K562 (cell line): ENCODE measurements around the gene EFNA2. TPM values are rescaled to one million over a fixed set of nuclear protein-coding genes. Genes with fewer than 3 reads are reported as not detected.
A peak's percentile ranks its signal among the peaks of the same experiment; 100 is the strongest.

Source experiments
- BRF2 ChIP-seq: IDR thresholded peaks from 3 replicates; pipeline ENCODE4 v1.6.1; 2011; ENCODE audit warnings: borderline replicate concordance, mild to moderate bottlenecking; ENCODE audit not compliant: insufficient read length, insufficient read depth
- CHD1 ChIP-seq: fragments of 200-600 bp; sonication (generic); IDR thresholded peaks from one replicate; pipeline ENCODE4 v1.6.1; 2012; ENCODE audit warnings: mild to moderate bottlenecking, moderate library complexity, low read length, inconsistent platforms
- FOXP4 ChIP-seq: sonication (generic); formaldehyde crosslinking; IDR thresholded peaks from 2 replicates; pipeline ENCODE4 v1.8.0; 2022; ENCODE audit warnings: mild to moderate bottlenecking, missing genetic modification reagents, borderline replicate concordance
- FUS ChIP-seq: fragments of 200-400 bp; formaldehyde crosslinking; optimal IDR thresholded peaks from 2 replicates; pipeline ENCODE3; 2017; ENCODE audit warnings: low read depth, low read length
- HEY1 ChIP-seq: fragments of 250-450 bp; sonication (Bioruptor Pico); IDR thresholded peaks from 2 replicates; pipeline ENCODE4 v1.5.0; 2020; ENCODE audit warnings: mild to moderate bottlenecking, moderate library complexity, borderline replicate concordance
- NR2C1 ChIP-seq, 2 experiments: fragments of 450-650 bp; IDR thresholded peaks; 2 replicates each; pipeline ENCODE4 v1.6.1; 2017; ENCODE audit warnings: mild to moderate bottlenecking in 2 of 2, antibody characterized with exemption in 1 of 2, inconsistent platforms in 1 of 2, missing compliant biosample characterization in 1 of 2, missing genetic modification characterization in 1 of 2
- PKNOX1 ChIP-seq: fragments of 450-650 bp; IDR thresholded peaks from 2 replicates; pipeline ENCODE4 v1.6.1; 2016
- PRMT5 ChIP-seq: sonication (generic); formaldehyde crosslinking; IDR thresholded peaks from 2 replicates; pipeline ENCODE4 v1.5.0; 2020; ENCODE audit warnings: missing genetic modification reagents
- SETDB1 ChIP-seq: IDR thresholded peaks from one replicate; pipeline ENCODE4 v1.6.1; 2012; ENCODE audit warnings: low read length, control low read depth, inconsistent platforms
- SIN3B ChIP-seq: fragments of 450-650 bp; IDR thresholded peaks from 2 replicates; pipeline ENCODE4 v1.6.1; 2017; ENCODE audit warnings: low read depth, mild to moderate bottlenecking, moderate library complexity
- SUPT5H ChIP-seq: fragments of 450-650 bp; IDR thresholded peaks from 2 replicates; pipeline ENCODE4 v1.6.1; 2016
- TFE3 ChIP-seq: fragments of 450-650 bp; formaldehyde crosslinking; IDR thresholded peaks from 2 replicates; pipeline ENCODE4 v1.4.0; 2020; ENCODE audit warnings: mild to moderate bottlenecking, mixed read lengths
- THRA ChIP-seq: fragments of 450-650 bp; IDR thresholded peaks from 2 replicates; pipeline ENCODE4 v1.6.1; 2017; ENCODE audit warnings: mild to moderate bottlenecking, moderate library complexity
- ZBTB2 ChIP-seq: fragments of 450-650 bp; IDR thresholded peaks from 2 replicates; pipeline ENCODE4 v1.6.1; 2016; ENCODE audit warnings: antibody characterized with exemption
- ZNF449 ChIP-seq: fragments of 250-450 bp; sonication (Bioruptor Pico); IDR thresholded peaks from 2 replicates; pipeline ENCODE4 v1.8.0; 2022; ENCODE audit warnings: moderate library complexity, mild to moderate bottlenecking, inconsistent platforms
- ZNF740 ChIP-seq, 3 experiments: fragments of 200-800 bp in 1 of 3; sonication (Bioruptor generic) in 1 of 3; sonication (generic) in 1 of 3; formaldehyde crosslinking in 1 of 3; IDR thresholded peaks; 2 replicates each; pipeline versions ENCODE4 v1.6.1 to v1.8.0; 2016 to 2022; ENCODE audit warnings: mild to moderate bottlenecking in 2 of 3, missing compliant biosample characterization in 2 of 3, missing genetic modification characterization in 2 of 3, missing genetic modification reagents in 1 of 3
- polyA plus RNA-seq, 8 experiments: library from polyadenylated mRNA; depleted of rRNA in 4 of 8; stranded (reverse) in 5 of 8; unstranded in 3 of 8; fragments of >200 nt; fragmentation: Nextera tagmentation in 2 of 8; fragmentation: Illumina TruSeq in 1 of 8; extraction: Ambion mirVana in 2 of 8; extraction: Trizol in 1 of 8; gene quantifications; 2 replicates each; pipeline versions ENCODE4 v1.2.1 to v1.2.3, GENCODE V29; 2011 to 2014; ENCODE audit warnings: inconsistent platforms in 1 of 8, missing spikeins in 1 of 8
- total RNA-seq, 7 experiments: library from RNA; depleted of rRNA in 6 of 7; stranded (reverse); fragments of >200 nt in 6 of 7; fragmentation: Illumina TruSeq in 2 of 7; extraction: Trizol in 2 of 7; gene quantifications; 2 replicates each; pipeline versions ENCODE4 v1.2.1 to v1.2.3, GENCODE V29; 2011 to 2021; ENCODE audit warnings: low replicate concordance in 1 of 7

Gene EFNA2
- total and polyA plus RNA-seq, 9 of the 15 experiments (the other 6 are each of a cell fraction or from before 2014, with no cell fraction given) = 0.11 to 0.44 (median 0.15) TPM; not detected in 6

- TF ChIP-seq THRA (no peak), ZNF740 (CRISPR knock-in tag; IDR thresholded peaks at IDR 0.05) (peak; percentile 97), ZNF740 (tag; IDR thresholded peaks at IDR 0.05) (peak in 1 of 2 experiments; percentile 98; a peak in 2 of 4 replicates), PKNOX1 (no peak), SETDB1 (no peak), NR2C1 (IDR thresholded peaks at IDR 0.05) (no peak), NR2C1 (tag; IDR thresholded peaks at IDR 0.05) (no peak), CHD1 (peak; percentile 96), TFE3 (CRISPR knock-in tag) (no peak), FOXP4 (CRISPR knock-in tag) (no peak), ZBTB2 (no peak), SIN3B (no peak), SUPT5H (peak; percentile 98), HEY1 (CRISPR knock-in tag) (no peak), ZNF449 (CRISPR knock-in tag) (no peak), PRMT5 (CRISPR knock-in tag) (no peak), BRF2 (no peak), FUS (no peak)
Observed at GRCh38 chr19:1269065-1269477, 16.6 kb upstream of the EFNA2 start, which contains the start of gene CIRBP (continued).
